ENCODE measurements around the gene ZFHX3. TPM values are rescaled to one million over a fixed set of nuclear protein-coding genes. Genes with fewer than 3 reads are reported as not detected.

ZFHX3 gene
- total RNA-seq, 1 experiment from 2014 or later, result 21.8 TPM

DNA sequence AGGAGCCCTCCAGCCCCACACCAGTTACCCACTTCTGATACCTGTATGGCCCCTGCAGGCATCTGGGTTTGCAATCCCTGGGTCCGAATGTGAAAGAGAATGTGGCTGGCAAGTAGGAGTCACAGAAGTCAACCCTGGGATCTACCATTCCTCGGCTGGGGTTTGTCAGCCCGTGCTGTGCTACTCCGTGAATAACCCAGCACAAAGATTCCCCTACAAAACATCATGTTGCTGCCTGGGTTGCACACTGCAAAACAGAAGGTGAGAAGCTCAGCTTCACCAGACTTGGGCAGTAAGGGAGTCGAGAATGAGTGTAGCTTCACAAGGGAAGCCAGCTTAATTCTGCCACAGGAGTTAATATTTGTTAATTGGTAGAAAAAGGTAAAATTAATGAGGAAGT is 137.1 kb downstream of the ZFHX3 start:
- TF ChIP-seq, protein P1, sequence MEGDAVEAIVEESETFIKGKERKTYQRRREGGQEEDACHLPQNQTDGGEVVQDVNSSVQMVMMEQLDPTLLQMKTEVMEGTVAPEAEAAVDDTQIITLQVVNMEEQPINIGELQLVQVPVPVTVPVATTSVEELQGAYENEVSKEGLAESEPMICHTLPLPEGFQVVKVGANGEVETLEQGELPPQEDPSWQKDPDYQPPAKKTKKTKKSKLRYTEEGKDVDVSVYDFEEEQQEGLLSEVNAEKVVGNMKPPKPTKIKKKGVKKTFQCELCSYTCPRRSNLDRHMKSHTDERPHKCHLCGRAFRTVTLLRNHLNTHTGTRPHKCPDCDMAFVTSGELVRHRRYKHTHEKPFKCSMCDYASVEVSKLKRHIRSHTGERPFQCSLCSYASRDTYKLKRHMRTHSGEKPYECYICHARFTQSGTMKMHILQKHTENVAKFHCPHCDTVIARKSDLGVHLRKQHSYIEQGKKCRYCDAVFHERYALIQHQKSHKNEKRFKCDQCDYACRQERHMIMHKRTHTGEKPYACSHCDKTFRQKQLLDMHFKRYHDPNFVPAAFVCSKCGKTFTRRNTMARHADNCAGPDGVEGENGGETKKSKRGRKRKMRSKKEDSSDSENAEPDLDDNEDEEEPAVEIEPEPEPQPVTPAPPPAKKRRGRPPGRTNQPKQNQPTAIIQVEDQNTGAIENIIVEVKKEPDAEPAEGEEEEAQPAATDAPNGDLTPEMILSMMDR (conservative IDR thresholded peaks at IDR 0.05; ENCODE audit: low read depth, low read length), result no peak
- no peak for TF ChIP-seq EZH2 (IDR thresholded peaks at IDR 0.05; ENCODE audit: borderline replicate concordance, low read depth, low read length, poor library complexity, severe bottlenecking)

DNA sequence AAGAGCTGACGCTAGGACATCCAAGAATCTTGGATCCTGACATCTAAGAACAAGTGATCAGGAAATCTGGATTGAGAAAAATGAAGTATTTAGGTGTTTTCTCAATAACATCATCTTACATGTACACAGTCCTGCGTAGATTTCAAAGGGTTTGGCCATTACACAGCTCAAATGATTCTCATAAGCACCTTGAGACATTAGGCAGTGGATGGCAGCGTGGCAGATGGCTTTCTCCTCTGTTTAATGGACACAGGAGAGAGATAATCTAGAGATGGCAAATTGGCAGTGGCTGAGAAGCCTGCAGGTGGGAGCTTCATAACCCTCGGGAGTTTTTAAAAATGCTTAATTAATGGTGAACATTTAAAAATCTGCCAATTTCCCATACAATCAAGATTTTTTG is 137.5 kb downstream of the ZFHX3 start:
- H3K4me1 ChIP-seq (ENCODE audit: insufficient read depth, low read length, poor library complexity, severe bottlenecking), result no peaks in the 10 kb centered on the region
- H3K36me3 ChIP-seq (ENCODE audit: insufficient read depth, low read length, poor library complexity, severe bottlenecking), result no peaks in the 10 kb centered on the region
- intact Hi-C loops (cut with micrococcal nuclease; ENCODE audit: unreplicated experiment), result no loop called here
- DNase-seq (ENCODE audit: low spot score), result no peak
- TF ChIP-seq, protein P1 (conservative IDR thresholded peaks at IDR 0.05; ENCODE audit: low read depth, low read length), result no peak
- no peak for TF ChIP-seq EZH2 (IDR thresholded peaks at IDR 0.05; ENCODE audit: borderline replicate concordance, low read depth, low read length, poor library complexity, severe bottlenecking)
- no TSS peak for BruUV-seq (replicated peaks)
- no peak overlapping the region for H3K4me3 ChIP-seq (ENCODE audit: low read depth, low read length, poor library complexity, severe bottlenecking)
- H3K9me3 ChIP-seq (ENCODE audit: low read depth, low read length, poor library complexity, severe bottlenecking), result no peaks in the 10 kb centered on the region
- ChIA-PET CTCF (no interaction called here), POLR2A (ENCODE audit: low non-redundant PET) (no interaction called here)
- no peak overlapping the region for H3K27ac ChIP-seq (ENCODE audit: low read depth, low read length, poor library complexity, severe bottlenecking)
- no peaks in the 10 kb centered on the region for H3K27me3 ChIP-seq (replicated peaks; ENCODE audit: insufficient read depth, low read depth, low read length, poor library complexity)

More for the DNA sequence above, 137.1 kb downstream of the ZFHX3 start:
- ChIA-PET POLR2A (ENCODE audit: low non-redundant PET) (no interaction called here), CTCF (no interaction called here)
- Histone ChIP-seq H3K4me1 (ENCODE audit: insufficient read depth, low read length, poor library complexity, severe bottlenecking) (peaks cover 3% of the 10 kb centered on the region), H3K9me3 (ENCODE audit: low read depth, low read length, poor library complexity, severe bottlenecking) (no peaks in the 10 kb centered on the region), H3K4me3 (ENCODE audit: low read depth, low read length, poor library complexity, severe bottlenecking) (no peak overlapping the region), H3K27me3 (replicated peaks; ENCODE audit: insufficient read depth, low read depth, low read length, poor library complexity) (no peaks in the 10 kb centered on the region), H3K27ac (ENCODE audit: low read depth, low read length, poor library complexity, severe bottlenecking) (no peak overlapping the region), H3K36me3 (ENCODE audit: insufficient read depth, low read length, poor library complexity, severe bottlenecking) (no peaks in the 10 kb centered on the region)
- BruUV-seq (replicated peaks), result no TSS peak
- DNase-seq (ENCODE audit: low spot score), result no peak
- intact Hi-C loops (cut with micrococcal nuclease; ENCODE audit: unreplicated experiment), result no loop called here

DNA sequence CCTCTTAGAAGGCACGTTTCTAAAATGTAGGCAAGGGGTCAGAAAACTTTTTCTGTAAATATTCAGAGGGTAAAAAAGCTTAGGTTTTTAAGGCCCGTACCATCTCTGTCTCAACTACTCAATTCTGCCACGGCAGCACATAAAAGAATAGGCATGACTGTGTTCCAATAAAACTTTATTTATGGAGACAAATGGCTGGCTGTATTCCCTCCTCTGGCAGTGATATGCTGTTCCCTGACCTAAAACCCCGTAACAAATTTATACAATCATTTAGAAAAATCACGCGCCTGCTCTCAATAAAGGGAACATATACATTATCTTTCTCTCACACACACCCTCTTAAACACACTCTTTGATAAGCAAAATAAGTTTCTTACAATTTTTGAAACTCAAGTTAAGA is 138.7 kb downstream of the ZFHX3 start:
- ChIA-PET POLR2A (ENCODE audit: low non-redundant PET) (no interaction called here), CTCF (no interaction called here)
- H3K4me1 ChIP-seq (ENCODE audit: insufficient read depth, low read length, poor library complexity, severe bottlenecking), result no peaks in the 10 kb centered on the region
- H3K4me3 ChIP-seq (ENCODE audit: low read depth, low read length, poor library complexity, severe bottlenecking), result no peak overlapping the region
- H3K9me3 ChIP-seq (ENCODE audit: low read depth, low read length, poor library complexity, severe bottlenecking), result no peaks in the 10 kb centered on the region
- BruUV-seq (replicated peaks), result no TSS peak
- no peak overlapping the region for H3K27ac ChIP-seq (ENCODE audit: low read depth, low read length, poor library complexity, severe bottlenecking)
- TF ChIP-seq, protein P1 (conservative IDR thresholded peaks at IDR 0.05; ENCODE audit: low read depth, low read length), result no peak
- TF ChIP-seq EZH2 (IDR thresholded peaks at IDR 0.05; ENCODE audit: borderline replicate concordance, low read depth, low read length, poor library complexity, severe bottlenecking), result no peak
- no peaks in the 10 kb centered on the region for H3K36me3 ChIP-seq (ENCODE audit: insufficient read depth, low read length, poor library complexity, severe bottlenecking)
- no peak for DNase-seq (ENCODE audit: low spot score)
- intact Hi-C loops (cut with micrococcal nuclease; ENCODE audit: unreplicated experiment), result no loop called here
- H3K27me3 ChIP-seq (replicated peaks; ENCODE audit: insufficient read depth, low read depth, low read length, poor library complexity), result no peaks in the 10 kb centered on the region

All from A673 (cell line).